Mucosa of rectum (tissue), 2 donors: ENCODE measurements around the gene PHPT1.

ENCODE experiments used
- H3K27ac ChIP-seq, 2 donors: one replicate each; pipeline ENCODE4 v1.7.0; 2013; ENCODE audit warnings: inconsistent platforms in 2 of 2, low read depth in 2 of 2, low read length in 2 of 2
- H3K27me3 ChIP-seq, 2 donors: one replicate each; pipeline ENCODE4 v1.7.0; 2013; ENCODE audit warnings: low read length in 2 of 2; ENCODE audit not compliant: control insufficient read depth in 2 of 2, insufficient read depth in 2 of 2
- H3K36me3 ChIP-seq, 2 donors: one replicate each; pipeline ENCODE4 v1.7.0; 2013; ENCODE audit warnings: low read length in 2 of 2; ENCODE audit not compliant: control insufficient read depth in 2 of 2, insufficient read depth in 2 of 2
- H3K4me1 ChIP-seq, 2 donors: one replicate each; pipeline ENCODE4 v1.7.0; 2013; ENCODE audit warnings: low read length in 2 of 2, mild to moderate bottlenecking in 1 of 2; ENCODE audit not compliant: control insufficient read depth in 2 of 2, insufficient read depth in 2 of 2
- H3K4me3 ChIP-seq, 2 donors: one replicate each; pipeline ENCODE4 v1.7.0; 2013; ENCODE audit warnings: low read length in 2 of 2
- H3K9ac ChIP-seq, 2 donors: one replicate each; pipeline ENCODE4 v1.7.0; 2013; ENCODE audit warnings: low read length in 2 of 2, low read depth in 1 of 2, mild to moderate bottlenecking in 1 of 2
- H3K9me3 ChIP-seq, 2 donors: one replicate each; pipeline ENCODE4 v1.7.0; 2013; ENCODE audit warnings: low read length in 2 of 2; ENCODE audit not compliant: control insufficient read depth in 2 of 2
- donor health status: healthy.
- donor health status: Normal muscosa, but diverticular disease.

PHPT1 gene

GRCh38 chr9:136889858-136890257 is 40.6 kb downstream of the PHPT1 start:
- H3K9ac ChIP-seq = no peak overlapping the region
- peaks cover 2 to 14% of the 10 kb centered on the region in 2 donors for H3K36me3 ChIP-seq
- H3K4me1 ChIP-seq = peaks cover 5 to 14% of the 10 kb centered on the region in 2 donors

GRCh38 chr9:136890661-136891060 is 41.5 kb downstream of the PHPT1 start:
- H3K9me3 ChIP-seq = no peaks in the 10 kb centered on the region
- no peak overlapping the region for H3K27ac ChIP-seq
- H3K4me1 ChIP-seq = peaks cover 7 to 10% of the 10 kb centered on the region in 2 donors
- peaks cover 2 to 17% of the 10 kb centered on the region in 2 donors for H3K36me3 ChIP-seq
- no peaks in the 10 kb centered on the region for H3K27me3 ChIP-seq
- no peak overlapping the region for H3K4me3 ChIP-seq
- no peak overlapping the region for H3K9ac ChIP-seq

More at GRCh38 chr9:136889858-136890257, 40.6 kb downstream of the PHPT1 start:
- Histone ChIP-seq H3K4me3 (no peak overlapping the region), H3K27ac (no peak overlapping the region), H3K9me3 (no peaks in the 10 kb centered on the region), H3K27me3 (no peaks in the 10 kb centered on the region)

GRCh38 chr9:136896027-136896426 is 46.8 kb downstream of the PHPT1 start:
- Histone ChIP-seq H3K27ac (no peak overlapping the region), H3K4me1 (peaks cover 22 to 29% of the 10 kb centered on the region in 2 donors), H3K9me3 (no peaks in the 10 kb centered on the region), H3K4me3 (no peak overlapping the region), H3K9ac (peak overlapping the region in 1 of 2 donors; percentile 6), H3K36me3 (peaks cover 8 to 23% of the 10 kb centered on the region in 2 donors), H3K27me3 (no peaks in the 10 kb centered on the region)

GRCh38 chr9:136898483-136899100 is 49.4 kb downstream of the PHPT1 start:
- Histone ChIP-seq H3K4me1 (peaks cover 46 to 55% of the 10 kb centered on the region in 2 donors), H3K27ac (peak overlapping the region; percentile 37 to 45), H3K9me3 (no peaks in the 10 kb centered on the region), H3K4me3 (no peak overlapping the region), H3K27me3 (no peaks in the 10 kb centered on the region), H3K9ac (no peak overlapping the region), H3K36me3 (peaks cover 8 to 18% of the 10 kb centered on the region in 2 donors)

- Histone ChIP-seq H3K27ac (peak overlapping the region; percentile 48 to 79), H3K36me3 (peaks cover 8 to 18% of the 10 kb centered on the region in 2 donors), H3K4me1 (peaks cover 46 to 55% of the 10 kb centered on the region in 2 donors), H3K4me3 (no peak overlapping the region), H3K27me3 (no peaks in the 10 kb centered on the region), H3K9ac (no peak overlapping the region), H3K9me3 (no peaks in the 10 kb centered on the region)
Measured at GRCh38 chr9:136899196-136899595, 50.0 kb downstream of the PHPT1 start.

GRCh38 chr9:136900556-136900955 is 51.3 kb downstream of the PHPT1 start:
- H3K9me3 ChIP-seq = no peaks in the 10 kb centered on the region
- peaks cover 44 to 55% of the 10 kb centered on the region in 2 donors for H3K4me1 ChIP-seq
- H3K36me3 ChIP-seq = peaks cover 8 to 15% of the 10 kb centered on the region in 2 donors
- peak overlapping the region; percentile 31 to 34 for H3K9ac ChIP-seq
- H3K27me3 ChIP-seq = no peaks in the 10 kb centered on the region
- H3K27ac ChIP-seq = peak overlapping the region; percentile 84 to 97
- no peak overlapping the region for H3K4me3 ChIP-seq
